Astrocyte of the spinal cord (primary cell): ENCODE results near the gene FKBP8.
"Not testable (repeated sequence)": the region's sequence is repeated elsewhere in the genome, so short reads cannot be mapped to it uniquely, and the experiment has no call there.

ENCODE experiments used
- DNase-seq: peaks from one replicate; pipeline ENCODE4 v3.0.0; 2011; ENCODE audit warnings: low read depth, low spot score
- H3K4me3 ChIP-seq: 2 replicates; pipeline ENCODE4 v1.5.1; 2011; ENCODE audit warnings: low read depth, mild to moderate bottlenecking, low read length, moderate library complexity
- in situ Hi-C: cut with HindIII; loops from 2 replicates; pipeline ENCODE4 v1.10.0; 2017; ENCODE audit warnings: low sequenced_read_pairs
- TF ChIP-seq, protein P1 (sequence below): IDR thresholded peaks from 2 replicates; pipeline ENCODE4 v1.5.1; 2012; ENCODE audit warnings: low read depth, mild to moderate bottlenecking, low read length, inconsistent platforms

The FKBP8 gene

GRCh38 chr19:18541258-18541991 lies 1.9 kb downstream of the FKBP8 start:
- in situ Hi-C loops: no loop called here
- DNase-seq: no peak
- TF ChIP-seq, protein P1, sequence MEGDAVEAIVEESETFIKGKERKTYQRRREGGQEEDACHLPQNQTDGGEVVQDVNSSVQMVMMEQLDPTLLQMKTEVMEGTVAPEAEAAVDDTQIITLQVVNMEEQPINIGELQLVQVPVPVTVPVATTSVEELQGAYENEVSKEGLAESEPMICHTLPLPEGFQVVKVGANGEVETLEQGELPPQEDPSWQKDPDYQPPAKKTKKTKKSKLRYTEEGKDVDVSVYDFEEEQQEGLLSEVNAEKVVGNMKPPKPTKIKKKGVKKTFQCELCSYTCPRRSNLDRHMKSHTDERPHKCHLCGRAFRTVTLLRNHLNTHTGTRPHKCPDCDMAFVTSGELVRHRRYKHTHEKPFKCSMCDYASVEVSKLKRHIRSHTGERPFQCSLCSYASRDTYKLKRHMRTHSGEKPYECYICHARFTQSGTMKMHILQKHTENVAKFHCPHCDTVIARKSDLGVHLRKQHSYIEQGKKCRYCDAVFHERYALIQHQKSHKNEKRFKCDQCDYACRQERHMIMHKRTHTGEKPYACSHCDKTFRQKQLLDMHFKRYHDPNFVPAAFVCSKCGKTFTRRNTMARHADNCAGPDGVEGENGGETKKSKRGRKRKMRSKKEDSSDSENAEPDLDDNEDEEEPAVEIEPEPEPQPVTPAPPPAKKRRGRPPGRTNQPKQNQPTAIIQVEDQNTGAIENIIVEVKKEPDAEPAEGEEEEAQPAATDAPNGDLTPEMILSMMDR: no peak
- H3K4me3 ChIP-seq: no peak overlapping the region

DNA sequence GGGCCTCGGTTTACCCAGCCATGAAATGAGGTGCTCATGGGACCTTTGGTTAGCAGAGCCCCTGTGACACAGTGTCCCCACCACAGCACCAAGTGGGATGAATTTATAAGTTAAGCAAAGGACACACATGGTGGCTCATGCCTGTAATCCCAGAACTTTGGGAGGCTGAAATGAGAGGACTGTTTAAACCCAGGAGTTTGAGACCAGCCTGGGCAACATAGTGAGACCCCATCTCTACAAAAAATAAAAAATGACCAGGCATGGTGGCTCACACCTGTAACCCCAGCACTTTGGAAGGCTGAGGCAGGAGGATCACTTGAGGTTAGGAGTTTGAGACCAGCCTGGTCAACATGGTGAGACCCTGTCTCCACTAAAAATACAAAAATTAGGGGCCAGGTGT lies 3.2 kb downstream of the FKBP8 start:
- DNase-seq, in situ Hi-C loops, H3K4me3 ChIP-seq: not testable (repeated sequence)

GRCh38 chr19:18539372-18539771 lies 4.0 kb downstream of the FKBP8 start:
- TF ChIP-seq, protein P1: no peak
- H3K4me3 ChIP-seq: no peak overlapping the region
- no peak for DNase-seq
- in situ Hi-C loops: no loop called here

- in situ Hi-C loops: no loop called here
- DNase-seq: no peak
- TF ChIP-seq, protein P1: no peak
- H3K4me3 ChIP-seq: no peak overlapping the region
These were observed 5.3 kb downstream of the FKBP8 start for GRCh38 chr19:18538115-18538514.

- no peak for DNase-seq
- in situ Hi-C loops: no loop called here
- no peak overlapping the region for H3K4me3 ChIP-seq
- TF ChIP-seq, protein P1: no peak
These were observed 5.9 kb downstream of the FKBP8 start for GRCh38 chr19:18537431-18537830.

DNA sequence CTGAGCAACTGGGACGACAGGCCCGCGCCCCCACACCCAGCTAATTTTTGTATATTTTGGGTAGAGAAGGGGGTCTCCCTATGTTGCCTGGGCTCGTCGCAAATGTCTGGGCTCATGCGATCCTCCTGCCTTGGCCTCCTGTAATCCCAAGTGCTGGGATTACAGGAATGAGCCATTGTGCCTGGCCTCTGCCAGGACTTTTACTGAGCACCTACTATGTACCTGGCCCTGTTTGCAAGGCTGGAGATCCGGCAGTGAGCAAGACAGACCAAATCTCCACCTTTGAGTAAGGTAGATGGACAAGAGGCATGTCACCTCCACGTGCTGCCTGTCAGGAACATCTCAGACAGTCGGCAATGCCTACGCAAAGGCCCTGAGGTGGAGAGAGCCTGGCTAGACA lies 6.9 kb downstream of the FKBP8 start:
- DNase-seq: no peak
- in situ Hi-C loops: no loop called here
- TF ChIP-seq, protein P1: no peak
- no peak overlapping the region for H3K4me3 ChIP-seq

GRCh38 chr19:18533058-18533457 lies 10.3 kb downstream of the FKBP8 start:
- in situ Hi-C loops: no loop called here
- DNase-seq: no peak
- TF ChIP-seq, protein P1: no peak
- H3K4me3 ChIP-seq: no peak overlapping the region
